GM12878 (cell line): ENCODE data around the gene FANCI. TPM values are rescaled to one million over a fixed set of nuclear protein-coding genes. Genes with fewer than 3 reads are reported as not detected.

Experiments
- ATAC-seq: fragments of 200-7000 bp; cut with Tn5 transposase; 3 replicates; pipeline ENCODE4 v1.9.1; 2020; ENCODE audit warnings: mild to moderate bottlenecking, moderate library complexity
- BruUV-seq: library from RNA; stranded (reverse); fragments of 400-500 nt; replicated peaks from 2 replicates; lab custom pipeline; 2021; lab: Mats Ljungman, UMichigan
- CTCF ChIA-PET: fragments of 300-600 bp; sonication (Branson Sonifier 250); formaldehyde crosslinking; extraction: SDS; loops from one replicate; lab custom pipeline; 2021; ENCODE audit warnings: inconsistent platforms; lab: Yijun Ruan, JAX
- POLR2A ChIA-PET: fragments of 350-600 bp; formaldehyde crosslinking; extraction: SDS; loops from one replicate; lab custom pipeline; 2021; ENCODE audit warnings: inconsistent platforms; lab: Charles Lee
- RAD21 ChIA-PET: fragments of 300-600 bp; sonication (Branson Sonifier 250); formaldehyde crosslinking; loops from one replicate; lab custom pipeline; 2023; ENCODE audit warnings: antibody characterized with exemption; ENCODE audit not compliant: unreplicated experiment; lab: Charles Lee
- SMC1A ChIA-PET: fragments of 300-600 bp; sonication (Branson Sonifier 250); formaldehyde crosslinking; loops from one replicate; lab custom pipeline; 2023; ENCODE audit not compliant: unreplicated experiment, uncharacterized antibody; lab: Charles Lee
- DNase-seq: peaks from one replicate; pipeline ENCODE4 v3.0.0-alpha.2; 2011; ENCODE audit warnings: low read depth, low spot score
- FAIRE-seq: peaks from 3 replicates; lab custom pipeline; 2011; peaks lifted over from hg19 to GRCh38; lab: Jason Lieb, UNC
- H2AFZ ChIP-seq: 2 replicates; pipeline ENCODE4 v1.6.0; 2011; ENCODE audit warnings: low read depth, low read length, control low read depth; ENCODE audit not compliant: control insufficient read depth
- H3K27ac ChIP-seq: 2 replicates; pipeline ENCODE4 v1.5.1; 2011; ENCODE audit warnings: control low read depth; ENCODE audit not compliant: control insufficient read depth, insufficient read depth
- H3K27me3 ChIP-seq, 2 experiments: replicated peaks in 1 of 2; 2 replicates each; pipeline versions ENCODE4 v1.6.0 to v1.6.1; 2011; ENCODE audit warnings: low read length in 1 of 2; ENCODE audit not compliant: control insufficient read depth in 2 of 2, insufficient read depth in 2 of 2
- H3K36me3 ChIP-seq, 2 experiments: 2 replicates each; pipeline ENCODE4 v1.5.1; 2011; ENCODE audit warnings: low read length in 1 of 2; ENCODE audit not compliant: control insufficient read depth in 2 of 2, insufficient read depth in 2 of 2
- H3K4me1 ChIP-seq: 2 replicates; pipeline ENCODE4 v1.6.1; 2011; ENCODE audit warnings: mild to moderate bottlenecking, low read length, moderate library complexity, mixed read lengths; ENCODE audit not compliant: control insufficient read depth, insufficient read depth
- H3K4me2 ChIP-seq: 2 replicates; pipeline ENCODE4 v1.6.0; 2011; ENCODE audit warnings: control low read depth; ENCODE audit not compliant: control insufficient read depth, insufficient read depth
- H3K4me3 ChIP-seq: fragments of 200-600 bp; sonication (generic); 2 replicates; pipeline ENCODE4 v1.5.1; 2016
- H3K79me2 ChIP-seq: 2 replicates; pipeline ENCODE4 v1.6.0; 2011; ENCODE audit warnings: low read length; ENCODE audit not compliant: control insufficient read depth, insufficient read depth
- H3K9ac ChIP-seq: 2 replicates; pipeline ENCODE4 v1.8.0; 2011; ENCODE audit warnings: low read length, control low read depth, mixed read lengths; ENCODE audit not compliant: control insufficient read depth, insufficient read depth
- H3K9me3 ChIP-seq: replicated peaks from 3 replicates; pipeline ENCODE4 v1.5.1; 2011; ENCODE audit warnings: mild to moderate bottlenecking, low read length; ENCODE audit not compliant: control insufficient read depth, insufficient read depth
- H4K20me1 ChIP-seq: 2 replicates; pipeline ENCODE4 v1.6.0; 2011; ENCODE audit not compliant: control insufficient read depth, insufficient read depth
- ATF7 ChIP-seq: fragments of 450-650 bp; IDR thresholded peaks from 2 replicates; pipeline ENCODE4 v1.6.1; 2016; ENCODE audit warnings: low read depth, mild to moderate bottlenecking
- CBX3 ChIP-seq: fragments of 200-600 bp; sonication (generic); IDR thresholded peaks from 2 replicates; pipeline ENCODE4 v1.6.1; 2016; ENCODE audit warnings: low read depth, borderline replicate concordance
- CHD4 ChIP-seq: fragments of 200-600 bp; sonication (generic); IDR thresholded peaks from 2 replicates; pipeline ENCODE4 v1.6.1; 2016; ENCODE audit warnings: mild to moderate bottlenecking
- CREB1 ChIP-seq: IDR thresholded peaks from 2 replicates; pipeline ENCODE4 v1.6.1; 2012; ENCODE audit warnings: low read depth, mild to moderate bottlenecking, inconsistent platforms
- CTCF ChIP-seq, 3 experiments: IDR thresholded peaks in 2 of 3; conservative IDR thresholded peaks in 1 of 3; 2 replicates each; pipeline ENCODE4 v1.5.1; 2011; ENCODE audit warnings: low read depth in 3 of 3, low read length in 3 of 3, mild to moderate bottlenecking in 3 of 3, control low read depth in 2 of 3, moderate library complexity in 2 of 3, inconsistent platforms in 1 of 3, mixed read lengths in 1 of 3; ENCODE audit not compliant: control insufficient read depth in 2 of 3, insufficient read depth in 1 of 3; ENCODE audit errors: extremely low read depth in 1 of 3
- DPF2 ChIP-seq: fragments of 450-650 bp; IDR thresholded peaks from 2 replicates; pipeline ENCODE4 v1.6.1; 2017; ENCODE audit warnings: mild to moderate bottlenecking
- HDAC2 ChIP-seq: fragments of 200-600 bp; sonication (generic); IDR thresholded peaks from 2 replicates; pipeline ENCODE4 v1.6.1; 2017
- MTA2 ChIP-seq: fragments of 450-650 bp; IDR thresholded peaks from 2 replicates; pipeline ENCODE4 v1.6.1; 2016; ENCODE audit warnings: low read depth, mild to moderate bottlenecking, moderate library complexity
- MTA3 ChIP-seq: IDR thresholded peaks from 2 replicates; pipeline ENCODE4 v1.6.1; 2012; ENCODE audit warnings: low read length, inconsistent platforms, borderline replicate concordance
- MXI1 ChIP-seq: fragments of 150-350 bp; IDR thresholded peaks from 2 replicates; pipeline ENCODE4 v1.6.1; 2011; ENCODE audit warnings: low read depth, mild to moderate bottlenecking, inconsistent platforms, low read length, improper control_type of control experiment
- MYB ChIP-seq: fragments of 150-350 bp; IDR thresholded peaks from 2 replicates; pipeline ENCODE4 v1.6.1; 2014; ENCODE audit warnings: mild to moderate bottlenecking, low read depth, low read length, borderline replicate concordance
- NFIC ChIP-seq: IDR thresholded peaks from 2 replicates; pipeline ENCODE4 v1.6.1; 2012; ENCODE audit warnings: low read depth, mild to moderate bottlenecking, inconsistent platforms, low read length, moderate library complexity
- PAX8 ChIP-seq: fragments of 450-650 bp; IDR thresholded peaks from 2 replicates; pipeline ENCODE4 v1.6.1; 2017; ENCODE audit warnings: mild to moderate bottlenecking, moderate library complexity
- POLR2AphosphoS5 ChIP-seq: IDR thresholded peaks from 2 replicates; pipeline ENCODE4 v1.6.1; 2011; ENCODE audit warnings: mild to moderate bottlenecking, low read length, inconsistent platforms
- SKIL ChIP-seq: fragments of 450-650 bp; IDR thresholded peaks from 2 replicates; pipeline ENCODE4 v1.6.1; 2017; ENCODE audit warnings: mild to moderate bottlenecking, low read depth, inconsistent platforms; ENCODE audit not compliant: poor library complexity, severe bottlenecking
- SMC3 ChIP-seq: IDR thresholded peaks from 2 replicates; pipeline ENCODE4 v1.6.1; 2011; ENCODE audit warnings: low read length, improper control_type of control experiment, borderline replicate concordance
- SREBF1 ChIP-seq: IDR thresholded peaks from 2 replicates; pipeline ENCODE4 v1.6.1; 2012; ENCODE audit warnings: mild to moderate bottlenecking, low read length
- SRF ChIP-seq, 2 experiments: IDR thresholded peaks; 2 replicates each; pipeline ENCODE4 v1.6.1; 2011; ENCODE audit warnings: low read depth in 2 of 2, low read length in 2 of 2, mild to moderate bottlenecking in 1 of 2, moderate library complexity in 1 of 2
- ZBTB33 ChIP-seq: fragments of 450-650 bp; IDR thresholded peaks from 2 replicates; pipeline ENCODE4 v1.6.1; 2017; ENCODE audit warnings: mild to moderate bottlenecking
- ZNF622 ChIP-seq: fragments of 450-650 bp; IDR thresholded peaks from 2 replicates; pipeline ENCODE4 v1.6.1; 2017; ENCODE audit warnings: mild to moderate bottlenecking, inconsistent platforms
- WGBS: methylation state at CpG from one replicate; pipeline ENCODE4 v1.1.6; 2016; ENCODE audit warnings: low lambda C conversion rate; ENCODE audit not compliant: insufficient replicate concordance, insufficient coverage; ENCODE audit errors: missing lambda C conversion rate; 5-methylcytosine and 5-hydroxymethylcytosine counted together
- in situ Hi-C: fragments of 300-500 bp; cut with MboI; formaldehyde crosslinking; loops from 9 replicates; pipeline ENCODE4 v1.14.3; 2018; ENCODE audit warnings: mixed read lengths
- intact Hi-C: fragments of 100-400 bp; cut with micrococcal nuclease; formaldehyde crosslinking; loops from one replicate; pipeline ENCODE4 v1.14.2; 2022; ENCODE audit not compliant: unreplicated experiment
- polyA plus RNA-seq, 11 experiments: library from polyadenylated mRNA; depleted of rRNA in 4 of 11; unstranded in 6 of 11; stranded (reverse) in 5 of 11; fragments of >200 nt; fragmentation: Nextera tagmentation in 4 of 11; fragmentation: Illumina TruSeq in 1 of 11; extraction: Ambion mirVana in 4 of 11; extraction: Trizol in 1 of 11; gene quantifications; 1 replicate in 1 of 11; 2 replicates in 10 of 11; pipeline versions ENCODE4 v1.2.1 to v1.2.3, GENCODE V29; 2011 to 2016; ENCODE audit warnings: inconsistent platforms in 2 of 11, missing spikeins in 2 of 11, low read depth in 1 of 11
- total RNA-seq, 4 experiments: library from RNA; depleted of rRNA in 3 of 4; stranded (reverse); fragments of >200 nt in 3 of 4; fragmentation: Illumina TruSeq in 1 of 4; extraction: Trizol in 1 of 4; gene quantifications; 2 replicates each; pipeline versions ENCODE4 v1.2.1 to v1.2.3, GENCODE V29; 2013 to 2021

FANCI gene
- total and polyA plus RNA-seq, 10 of the 15 experiments (the other 5 are each of a cell fraction or from before 2014, with no cell fraction given): 38.1 to 129 (median 82.4) TPM

- TF ChIP-seq CREB1 (no peak), MYB (no peak), SMC3 (no peak)
Observed at GRCh38 chr15:89291934-89292438, 48.2 kb downstream of the FANCI start (continued).

GRCh38 chr15:89293012-89293411 lies 49.2 kb downstream of the FANCI start:
- SMC1A ChIA-PET: interaction anchor here (1.1 kb wide), 1 partner anchor 18 kb away, joined by 3 read pairs; no protein-coding TSS in a partner anchor
- Histone ChIP-seq H3K27ac (no peak overlapping the region), H3K4me3 (no peak overlapping the region), H3K9ac (no peak overlapping the region), H4K20me1 (no peaks in the 10 kb centered on the region), H3K79me2 (no peaks in the 10 kb centered on the region), H2AFZ (no peak overlapping the region), H3K9me3 (no peaks in the 10 kb centered on the region), H3K4me2 (no peak overlapping the region), H3K36me3 (peaks cover 8% of the 10 kb centered on the region in 2 experiments), H3K27me3 (no peaks in the 10 kb centered on the region), H3K4me1 (no peaks in the 10 kb centered on the region)
- no TSS peak for BruUV-seq
- 97% methylated on average over 2 of the region's 2 CpGs for WGBS
- TF ChIP-seq ZNF622: no peak
- no peak for TF ChIP-seq SRF (IDR thresholded peaks at IDR 0.05; ENCODE audit: low read depth in 2 of 2, low read length in 2 of 2)
- TF ChIP-seq ATF7: no peak
- TF ChIP-seq NFIC: no peak
- TF ChIP-seq CBX3: no peak
- no peak for TF ChIP-seq CTCF (IDR thresholded peaks at IDR 0.05 in 2 of 3, conservative IDR thresholded peaks at IDR 0.05 in 1 of 3; ENCODE audit: control insufficient read depth in 2 of 3, extremely low read depth in 1 of 3, insufficient read depth in 1 of 3, low read depth in 3 of 3, low read length in 3 of 3)
- no peak for TF ChIP-seq HDAC2
- no peak for TF ChIP-seq DPF2
- TF ChIP-seq SREBF1: no peak
- TF ChIP-seq CHD4: no peak
- TF ChIP-seq MXI1: no peak
- TF ChIP-seq PAX8: no peak
- no peak for TF ChIP-seq ZBTB33
- TF ChIP-seq POLR2AphosphoS5: no peak
- TF ChIP-seq MTA3: no peak
- no peak for TF ChIP-seq MTA2
- no peak for TF ChIP-seq SKIL
- POLR2A ChIA-PET: no interaction called here
- in situ Hi-C loops: no loop called here
- intact Hi-C loops: no loop called here
- CTCF ChIA-PET: interaction anchor here (1.1 kb wide), 1 partner anchor 67 kb away, joined by 5 read pairs; no protein-coding TSS in a partner anchor
- FAIRE-seq (no peak), DNase-seq (no peak), ATAC-seq (no peak)
- RAD21 ChIA-PET: no interaction called here
